Spleen (tissue), 7 donors: Measurements from ENCODE around the gene LRRTM1.

Source experiments
- CTCF ChIP-seq, 11 experiments: fragments of 200-600 bp in 7 of 11; fragments of 450-650 bp in 4 of 11; sonication (generic) in 4 of 11; IDR thresholded peaks in 8 of 11; conservative IDR thresholded peaks in 3 of 11; 1 replicate in 7 of 11; 2 replicates in 4 of 11; pipeline versions ENCODE4 v1.4.0 to v1.8.0; 2016 to 2021; ENCODE audit warnings: antibody characterized with exemption in 11 of 11, inconsistent platforms in 4 of 11, mild to moderate bottlenecking in 1 of 11
- POLR2A ChIP-seq, 3 donors: fragments of 450-650 bp; IDR thresholded peaks; one replicate each; pipeline ENCODE4 v1.5.1; 2017; ENCODE audit warnings: antibody characterized with exemption in 3 of 3, mild to moderate bottlenecking in 1 of 3
- POLR2AphosphoS5 ChIP-seq, 3 donors: sonication (generic); formaldehyde crosslinking; IDR thresholded peaks; one replicate each; pipeline ENCODE4 v1.5.1; 2017; ENCODE audit warnings: antibody characterized with exemption in 3 of 3
- donor health status: DM: no; HTN: no; CAD: no; lungs with moderate emphysema.
- donor health status: DM: no; HTN: no; CAD: no.
- donor health status: DM: no; HTN: no; CAD: no.

- TF ChIP-seq CTCF (IDR thresholded peaks at IDR 0.05 in 8 of 11, conservative IDR thresholded peaks at IDR 0.05 in 3 of 11) (no peak), POLR2A (IDR thresholded peaks at IDR 0.05) (no peak), POLR2AphosphoS5 (IDR thresholded peaks at IDR 0.05) (no peak)
Observed at GRCh38 chr2:80269806-80270205, 34.7 kb downstream of the LRRTM1 start.
